Measurements from ENCODE around the gene DHFR2. TPM values are rescaled to one million over a fixed set of nuclear protein-coding genes. Genes with fewer than 3 reads are reported as not detected.
"Not testable (repeated sequence)": the region's sequence is repeated elsewhere in the genome, so short reads cannot be mapped to it uniquely, and the experiment has no call there.

DHFR2 gene
- total RNA-seq = 1 to 10 TPM; 6.2 to 8.1 TPM
- polyA plus RNA-seq = 1 to 10 TPM; 3.5 to 4.0 TPM
- long read RNA-seq, donor 1, full-length matches to known transcripts = 5 of 5 reads
- long read RNA-seq, donor 1, partial matches to known transcripts = 0 of 5 reads
- long read RNA-seq, donor 1, other reads (novel, unspliced or antisense) = 0 of 5 reads
- long read RNA-seq, donor 2, full-length matches to known transcripts = 2 of 2 reads
- long read RNA-seq, donor 2, partial matches to known transcripts = 0 of 2 reads
- long read RNA-seq, donor 2, other reads (novel, unspliced or antisense) = 0 of 2 reads
- long read RNA-seq, donor 3, full-length matches to known transcripts = 3 of 3 reads
- long read RNA-seq, donor 3, partial matches to known transcripts = 0 of 3 reads
- long read RNA-seq, donor 3, other reads (novel, unspliced or antisense) = 0 of 3 reads
- long read RNA-seq, donor 4 = 0 reads
- long read RNA-seq, donor 5, partial matches to known transcripts = 0 of 2 reads
- long read RNA-seq, donor 5, other reads (novel, unspliced or antisense) = 0 of 2 reads

DNA sequence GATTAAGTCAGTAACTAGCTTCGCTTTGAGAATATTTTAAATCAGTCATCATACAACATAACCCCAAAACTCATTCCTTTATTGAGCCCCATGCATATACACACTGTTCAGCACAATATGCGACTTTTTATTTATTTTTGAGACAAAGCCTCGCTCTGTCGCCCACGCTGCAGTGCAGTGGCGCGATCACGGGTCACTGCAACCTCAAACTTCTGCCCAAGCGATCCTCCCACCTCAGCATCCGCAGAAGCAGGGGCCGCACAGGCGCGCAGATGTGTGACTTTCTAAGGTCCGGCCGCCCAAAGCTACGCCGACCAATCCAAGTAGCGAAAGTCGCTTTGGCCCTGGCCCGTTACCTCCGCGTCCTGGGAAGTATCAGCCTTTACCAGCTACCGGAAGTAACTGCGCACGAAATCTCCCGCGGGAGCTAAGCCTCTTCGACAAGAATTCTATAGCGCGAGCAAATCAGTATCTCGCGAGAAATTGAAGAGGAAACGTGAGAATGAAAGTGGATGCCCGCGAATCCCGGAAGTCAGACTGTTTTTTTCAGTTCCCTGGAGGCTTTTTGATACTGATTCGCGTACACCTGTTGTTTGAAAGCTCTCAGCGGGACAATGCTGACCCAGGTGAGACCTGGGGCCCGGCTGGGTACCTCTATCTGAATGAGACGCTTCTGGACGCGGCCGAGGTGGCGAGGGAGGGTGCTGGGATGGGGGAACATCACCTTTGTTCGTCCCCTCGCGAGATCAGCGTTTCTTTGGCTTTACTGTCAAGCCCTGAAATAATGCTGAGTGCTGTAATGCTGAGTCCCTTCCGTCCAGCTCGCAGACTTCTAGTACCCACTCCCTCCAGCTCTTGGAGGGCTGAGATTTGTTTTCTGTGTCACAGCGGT lies at the start of gene DHFR2, which contains the start of gene NSUN3:
DHFR2 (minus strand) TSS at position 404 of the 892 bp plus-strand sequence. CDS start 1,405 bp downstream, outside the sequence.
NSUN3 (plus strand) TSS at position 549 of the 892 bp plus-strand sequence; CDS start at position 615, 66 bp downstream.
- DNase-seq (peak; percentile 95 to 99 (median 99)), ATAC-seq (ENCODE audit: insufficient read depth, low FRiP score) (peak; percentile 94)
- no peaks in the 10 kb centered on the region for H3K9me3 ChIP-seq (ENCODE audit: control insufficient read depth in 4 of 4, insufficient read depth in 3 of 4, low read length in 3 of 4)
- TF ChIP-seq, protein P1, sequence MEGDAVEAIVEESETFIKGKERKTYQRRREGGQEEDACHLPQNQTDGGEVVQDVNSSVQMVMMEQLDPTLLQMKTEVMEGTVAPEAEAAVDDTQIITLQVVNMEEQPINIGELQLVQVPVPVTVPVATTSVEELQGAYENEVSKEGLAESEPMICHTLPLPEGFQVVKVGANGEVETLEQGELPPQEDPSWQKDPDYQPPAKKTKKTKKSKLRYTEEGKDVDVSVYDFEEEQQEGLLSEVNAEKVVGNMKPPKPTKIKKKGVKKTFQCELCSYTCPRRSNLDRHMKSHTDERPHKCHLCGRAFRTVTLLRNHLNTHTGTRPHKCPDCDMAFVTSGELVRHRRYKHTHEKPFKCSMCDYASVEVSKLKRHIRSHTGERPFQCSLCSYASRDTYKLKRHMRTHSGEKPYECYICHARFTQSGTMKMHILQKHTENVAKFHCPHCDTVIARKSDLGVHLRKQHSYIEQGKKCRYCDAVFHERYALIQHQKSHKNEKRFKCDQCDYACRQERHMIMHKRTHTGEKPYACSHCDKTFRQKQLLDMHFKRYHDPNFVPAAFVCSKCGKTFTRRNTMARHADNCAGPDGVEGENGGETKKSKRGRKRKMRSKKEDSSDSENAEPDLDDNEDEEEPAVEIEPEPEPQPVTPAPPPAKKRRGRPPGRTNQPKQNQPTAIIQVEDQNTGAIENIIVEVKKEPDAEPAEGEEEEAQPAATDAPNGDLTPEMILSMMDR (IDR thresholded peaks at IDR 0.05; ENCODE audit: control extremely low read depth, extremely low read depth) = no peak
- peaks cover 0 to 22% (median 5%) of the 10 kb centered on the region in 5 donors for H3K4me1 ChIP-seq (ENCODE audit: control insufficient read depth in 5 of 5, insufficient read depth in 5 of 5, low read length in 5 of 5)
- no peaks in the 10 kb centered on the region for H3K27me3 ChIP-seq (ENCODE audit: control insufficient read depth in 3 of 3, insufficient read depth in 3 of 3, low read length in 2 of 3)
- peak within 1 kb of the TSS; percentile 74 to 96 for H3K9ac ChIP-seq (ENCODE audit: insufficient read depth in 1 of 2, low read length in 2 of 2)
- H3K4me3 ChIP-seq = peak within 1 kb of the TSS; percentile 73
- 0% methylated on average over 52 of the region's 52 CpGs for WGBS, 2 donors
- H3K36me3 ChIP-seq (ENCODE audit: control insufficient read depth in 4 of 4, insufficient read depth in 4 of 4, low read length in 4 of 4) = peaks cover 7 to 20% (median 11%) of the 10 kb centered on the region in 4 donors
- H3K27ac ChIP-seq (ENCODE audit: low read depth in 1 of 2, low read length in 1 of 2) = peak within 1 kb of the TSS; percentile 98 to 99

DNA sequence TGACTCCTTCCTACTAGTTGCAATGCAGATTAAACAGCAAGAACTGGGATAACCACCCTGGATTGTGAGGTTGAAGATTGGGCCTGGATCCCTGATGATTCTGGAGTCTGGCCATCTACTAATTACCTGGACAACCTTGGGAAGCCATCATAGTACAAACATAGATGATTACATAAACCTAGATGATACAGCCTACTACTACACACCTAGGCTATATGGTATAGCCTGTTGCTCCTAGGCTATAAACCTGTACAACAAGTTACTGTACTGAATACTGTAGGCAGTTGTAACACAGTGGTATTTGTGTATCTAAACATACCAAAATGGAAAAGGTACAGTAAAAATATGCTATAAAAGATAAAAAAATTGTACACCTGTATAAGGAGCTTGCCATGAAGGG lies 48.1 kb upstream of the DHFR2 start:
- H3K36me3 ChIP-seq (ENCODE audit: control insufficient read depth in 4 of 4, insufficient read depth in 4 of 4, low read length in 4 of 4) = peaks cover 7 to 23% (median 10%) of the 10 kb centered on the region in 4 donors
- ATAC-seq (ENCODE audit: insufficient read depth, low FRiP score) (no peak), DNase-seq (no peak)
- TF ChIP-seq, protein P1 (IDR thresholded peaks at IDR 0.05; ENCODE audit: control extremely low read depth, extremely low read depth) = no peak
- no peak overlapping the region for H3K27ac ChIP-seq (ENCODE audit: low read depth in 1 of 2, low read length in 1 of 2)
- no peaks in the 10 kb centered on the region for H3K9me3 ChIP-seq (ENCODE audit: control insufficient read depth in 4 of 4, insufficient read depth in 3 of 4, low read length in 3 of 4)
- H3K4me1 ChIP-seq (ENCODE audit: control insufficient read depth in 5 of 5, insufficient read depth in 5 of 5, low read length in 5 of 5) = no peaks in the 10 kb centered on the region
- no peak overlapping the region for H3K9ac ChIP-seq (ENCODE audit: insufficient read depth in 1 of 2, low read length in 2 of 2)
- no peaks in the 10 kb centered on the region for H3K27me3 ChIP-seq (ENCODE audit: control insufficient read depth in 3 of 3, insufficient read depth in 3 of 3, low read length in 2 of 3)
- H3K4me3 ChIP-seq = no peak overlapping the region

DNA sequence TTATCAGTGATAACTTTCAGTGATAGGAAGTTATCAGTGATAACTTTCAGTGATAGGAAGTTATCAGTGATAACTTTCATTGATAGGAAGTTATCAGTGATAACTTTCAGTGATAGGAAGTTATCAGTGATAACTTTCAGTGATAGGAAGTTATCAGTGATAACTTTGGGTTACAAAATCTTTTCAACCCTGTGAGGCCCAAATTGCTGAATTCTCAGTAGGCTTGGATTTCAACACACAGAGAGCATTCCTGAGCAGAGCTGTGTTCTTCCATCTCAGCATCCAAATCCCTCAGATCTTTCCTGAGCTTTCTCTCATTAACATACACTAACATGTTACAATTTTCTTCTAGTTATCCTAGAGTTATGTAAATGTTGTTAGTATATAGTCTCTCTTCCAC lies 47.5 kb upstream of the DHFR2 start:
- H3K9ac ChIP-seq (ENCODE audit: insufficient read depth in 1 of 2, low read length in 2 of 2) = not testable (repeated sequence)

More for the DNA sequence above, 47.5 kb upstream of the DHFR2 start:
- not testable (repeated sequence) for ATAC-seq (ENCODE audit: insufficient read depth, low FRiP score); H3K27me3 ChIP-seq (ENCODE audit: control insufficient read depth in 3 of 3, insufficient read depth in 3 of 3, low read length in 2 of 3); H3K4me3 ChIP-seq; H3K9me3 ChIP-seq (ENCODE audit: control insufficient read depth in 4 of 4, insufficient read depth in 3 of 4, low read length in 3 of 4); H3K4me1 ChIP-seq (ENCODE audit: control insufficient read depth in 5 of 5, insufficient read depth in 5 of 5, low read length in 5 of 5); DNase-seq; H3K27ac ChIP-seq (ENCODE audit: low read depth in 1 of 2, low read length in 1 of 2)
- H3K36me3 ChIP-seq (ENCODE audit: control insufficient read depth in 4 of 4, insufficient read depth in 4 of 4, low read length in 4 of 4) = peaks cover 7 to 24% (median 12%) of the 10 kb centered on the region in 4 donors

Measured in lung (tissue), 16 donors.